T1000 (cell line): Measurements from ENCODE around the gene ELMO1.

Source experiments
- DNase-seq: peaks from one replicate; lab custom pipeline; 2025; ENCODE audit warnings: mixed read lengths; lab: John Stamatoyannopoulos, UW

ELMO1 gene

DNA sequence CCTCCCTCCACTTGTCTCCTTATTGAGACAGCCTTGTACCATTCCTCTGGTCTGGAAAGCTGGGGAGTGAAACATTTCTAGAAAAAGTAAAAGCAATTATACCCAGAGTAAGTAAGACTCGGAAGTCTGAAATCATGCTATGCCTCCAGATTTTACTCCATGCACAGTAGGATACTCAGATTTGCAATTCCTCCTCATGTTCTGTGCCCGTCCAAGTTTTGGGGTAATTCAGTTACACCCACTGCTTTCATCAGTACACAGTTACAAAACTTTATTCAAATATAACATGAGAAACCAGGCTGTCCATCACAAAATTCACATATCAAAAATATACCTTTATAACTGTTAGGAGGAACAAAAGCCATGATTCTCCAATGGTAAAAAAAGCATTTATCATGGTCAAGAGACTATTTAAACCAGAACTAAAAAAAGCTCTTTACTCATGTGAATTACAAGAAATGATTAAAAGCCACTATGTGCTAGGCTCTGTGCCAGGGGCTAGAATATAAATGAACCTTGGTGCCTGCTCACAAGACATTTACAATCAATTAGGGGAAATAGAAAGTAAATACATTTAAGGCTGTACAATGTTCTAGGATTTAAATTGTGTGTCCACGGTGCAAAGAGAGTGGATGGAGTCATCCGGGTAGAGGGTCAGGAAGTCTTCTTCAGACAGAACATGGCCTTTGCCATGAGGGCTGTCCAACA, 320.2 kb downstream of the ELMO1 start:
- DNase-seq: no peak

DNA sequence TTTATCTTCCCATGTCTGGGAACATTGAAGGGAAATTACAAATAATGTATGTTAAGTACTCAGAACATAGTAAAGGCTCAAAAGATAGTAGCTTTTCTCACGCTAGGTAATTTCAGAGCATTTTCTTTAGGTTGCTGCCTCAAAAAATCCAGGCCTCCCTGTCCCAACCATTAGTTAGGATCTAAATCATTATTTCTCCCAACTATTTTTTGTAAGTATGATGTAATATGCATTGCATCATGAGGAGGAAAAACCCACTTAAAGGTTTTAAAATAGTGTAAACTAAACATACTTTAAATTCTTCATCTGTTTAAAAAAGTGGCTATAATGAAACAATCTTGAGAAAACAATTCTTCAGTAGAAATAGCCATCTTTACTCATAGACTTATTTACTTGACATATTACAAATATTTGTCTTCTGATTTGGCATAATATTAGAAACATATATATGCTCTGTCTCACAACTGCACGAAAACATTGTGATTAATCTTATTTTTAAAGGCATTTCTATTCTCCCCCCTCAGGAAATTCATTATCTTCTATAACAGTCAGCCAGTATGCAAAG, 329.3 kb downstream of the ELMO1 start:
- DNase-seq: no peak

DNA sequence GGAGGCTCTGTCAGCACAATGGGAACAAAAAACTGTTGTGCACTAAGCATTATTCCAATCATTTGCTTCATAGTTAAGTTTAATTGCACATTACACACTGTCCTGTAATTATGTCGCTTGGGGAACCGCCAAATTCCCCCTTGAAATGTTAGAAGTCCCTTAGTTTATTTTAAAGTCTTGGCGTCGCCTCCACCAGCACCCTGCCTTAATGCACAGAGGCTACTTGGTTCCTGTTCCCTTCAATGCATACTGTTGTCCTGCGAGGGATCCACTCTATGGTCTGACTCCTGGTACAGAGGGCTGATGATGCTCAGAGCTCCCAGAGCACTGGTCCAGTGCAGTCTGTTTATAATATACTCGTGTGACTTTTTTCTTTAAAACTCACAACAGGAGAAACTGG, 330.7 kb downstream of the ELMO1 start:
- DNase-seq: no peak

DNA sequence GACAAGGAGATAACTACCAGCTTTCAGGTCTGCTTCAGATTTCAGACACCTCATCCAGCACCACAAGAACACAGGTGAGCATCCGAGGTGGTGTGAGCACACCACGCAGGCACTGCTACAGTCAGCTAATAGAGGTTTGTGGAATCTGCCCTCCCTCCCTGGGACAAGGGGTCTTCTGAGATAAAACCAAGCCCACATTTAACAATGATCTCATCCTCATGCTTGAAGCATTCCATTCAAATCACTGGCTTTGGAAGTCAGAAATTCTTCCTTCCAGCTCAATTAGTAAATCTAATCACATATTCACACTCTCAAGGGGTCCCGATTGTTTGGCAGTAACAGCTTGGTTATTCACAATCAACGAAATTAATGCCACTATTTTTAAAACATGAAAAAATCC, 331.4 kb downstream of the ELMO1 start:
- no peak for DNase-seq

DNA sequence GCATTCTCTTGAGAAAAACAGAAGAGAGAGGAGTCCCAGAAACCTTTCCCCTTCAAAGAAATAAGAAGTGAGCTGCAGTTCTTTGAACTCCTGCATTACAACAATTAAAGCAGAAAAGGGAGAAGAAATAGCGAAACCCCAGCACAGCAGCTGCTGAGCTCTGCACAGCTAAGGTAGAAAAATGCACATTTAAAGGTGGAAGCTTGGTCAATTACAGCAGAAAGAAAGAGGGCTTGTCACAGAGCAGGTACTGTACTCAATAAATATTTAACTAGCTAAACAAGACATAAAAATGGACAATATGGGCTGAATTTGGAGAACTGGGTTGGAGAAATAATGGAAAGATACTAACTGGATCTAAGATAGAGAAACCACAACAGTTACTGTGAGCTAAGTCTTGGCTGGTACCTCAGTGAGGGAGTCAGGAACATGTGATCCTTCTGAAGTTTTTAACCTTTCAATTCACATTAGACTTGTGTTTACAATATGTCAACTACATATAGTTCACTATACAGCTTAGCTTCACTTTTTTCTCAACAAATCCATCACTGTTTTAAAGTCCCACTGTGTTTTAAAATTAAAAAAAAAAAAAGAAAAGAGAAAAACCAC, 332.5 kb downstream of the ELMO1 start:
- DNase-seq: no peak

DNA sequence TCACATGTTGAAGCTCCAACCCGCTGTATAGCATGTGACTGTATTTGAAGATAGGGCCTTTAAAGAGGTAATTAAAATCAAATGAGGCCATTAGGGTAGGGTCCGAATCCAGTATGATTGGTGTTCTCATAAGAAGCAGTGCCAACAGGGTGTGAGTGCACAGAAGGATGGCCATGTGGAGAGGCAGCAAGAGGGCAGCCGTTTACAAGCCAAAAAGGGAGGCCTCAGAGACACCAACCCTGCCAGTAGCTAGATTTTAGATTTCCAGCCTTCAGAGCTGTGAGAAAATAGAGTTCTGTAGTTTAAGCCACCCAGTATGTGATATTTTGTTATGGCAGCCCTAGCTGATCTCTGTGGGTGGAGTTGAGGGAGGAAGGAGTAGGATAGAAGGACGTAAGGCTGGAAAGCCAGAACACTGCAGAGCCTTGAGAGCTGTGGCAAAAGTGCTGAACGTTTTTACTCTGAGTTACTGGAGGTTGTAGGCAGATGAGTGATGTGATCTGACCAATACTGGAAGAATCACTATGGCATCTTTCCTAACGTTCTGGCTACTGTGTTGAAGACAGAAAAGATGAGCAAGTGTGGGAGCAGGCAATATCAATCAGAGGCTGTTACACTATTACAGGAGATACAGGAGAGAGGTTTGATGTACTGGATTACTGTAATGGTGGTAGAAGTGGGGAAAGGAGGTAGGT, 334.9 kb downstream of the ELMO1 start:
- DNase-seq: no peak

DNA sequence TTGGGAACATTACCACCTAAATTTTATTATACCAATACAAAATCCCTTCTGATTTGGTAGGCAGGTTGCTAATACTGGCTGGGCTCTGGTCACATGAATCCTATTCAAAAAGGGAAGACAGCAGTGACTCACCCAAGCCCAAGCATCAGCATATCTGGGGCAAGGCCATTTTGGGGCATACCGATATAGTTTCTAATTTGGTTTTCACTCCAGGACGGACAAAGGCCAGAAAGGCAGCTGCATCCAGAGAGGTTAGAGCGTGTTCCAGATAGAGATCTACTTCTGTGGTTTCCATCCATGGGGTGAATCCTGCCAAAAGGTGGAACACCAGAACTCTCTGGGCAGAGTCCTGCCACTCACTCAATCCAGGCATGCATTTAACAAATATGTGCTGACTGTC, 335.8 kb downstream of the ELMO1 start:
- DNase-seq: no peak

DNA sequence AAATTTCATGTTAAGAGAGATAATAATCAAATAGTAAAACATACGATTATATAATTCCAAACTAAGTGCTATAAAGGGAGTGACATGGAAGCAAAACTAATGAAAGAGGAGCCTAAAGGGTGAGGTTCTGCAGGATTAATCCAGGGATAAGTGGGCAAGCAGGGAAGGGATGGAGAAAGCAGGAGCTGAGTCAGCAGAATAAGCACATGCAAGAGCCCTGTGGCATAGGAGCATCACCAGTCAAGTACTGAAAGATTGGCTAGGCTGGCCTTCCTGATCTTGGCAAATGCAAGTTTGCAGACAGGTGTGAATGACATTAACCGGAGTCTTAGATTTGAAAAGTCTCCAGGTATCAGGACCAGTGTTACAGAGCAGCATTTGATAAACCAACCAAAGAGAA, 336.4 kb downstream of the ELMO1 start:
- no peak for DNase-seq

DNA sequence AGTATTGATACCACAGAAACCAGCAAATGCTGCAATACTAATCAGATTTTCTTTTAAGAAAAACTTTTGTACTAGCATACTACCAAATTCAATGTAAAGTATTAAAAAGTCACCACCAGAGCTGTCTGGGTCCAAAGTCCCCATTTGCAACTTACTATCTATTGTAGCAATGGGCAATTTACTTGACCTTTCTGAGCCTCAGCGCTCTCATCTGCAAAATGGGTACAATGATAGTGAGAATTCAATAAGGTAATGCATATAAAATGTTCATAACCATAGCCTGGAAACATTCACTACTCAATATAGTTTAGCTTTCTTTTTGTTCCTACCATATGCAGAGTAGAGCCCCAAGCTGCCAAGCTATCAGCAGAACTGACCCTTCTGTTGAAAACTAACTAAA, 337.2 kb downstream of the ELMO1 start:
- no peak for DNase-seq

DNA sequence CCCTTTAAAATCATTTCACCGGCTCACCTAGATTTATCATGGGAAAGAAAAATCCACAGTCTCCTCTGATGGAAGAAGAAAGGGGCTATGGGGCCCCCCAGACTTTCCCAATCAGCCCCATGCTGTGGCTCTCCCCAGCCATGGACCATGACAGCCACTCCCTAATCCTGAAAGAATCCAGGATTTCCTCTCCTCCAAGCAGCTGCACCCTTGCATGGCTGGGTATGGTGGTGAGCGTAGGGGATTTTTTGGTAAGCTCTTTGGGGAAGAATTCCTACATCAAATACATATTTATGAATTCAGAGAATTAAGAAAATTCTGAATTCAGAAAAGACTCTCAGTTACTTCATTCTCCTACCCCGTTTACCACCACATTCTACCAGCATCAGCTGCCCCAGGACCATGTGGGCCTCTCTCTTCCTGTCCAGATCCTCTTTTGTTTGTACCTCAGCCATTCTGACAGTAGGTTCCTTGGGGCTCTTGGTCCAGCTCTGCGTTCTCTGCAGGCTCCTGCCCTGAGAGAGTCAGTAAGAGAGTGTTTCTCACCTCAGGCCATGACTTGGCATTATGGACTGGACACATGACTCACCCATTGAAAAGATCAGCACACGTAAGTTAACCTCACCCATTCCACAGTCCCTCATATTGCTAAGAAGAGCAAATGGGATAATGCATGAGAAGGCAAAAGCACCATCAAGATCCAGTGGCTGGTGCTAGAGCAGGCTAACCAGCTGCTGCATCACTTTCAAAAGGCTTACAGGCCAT, 337.8 kb downstream of the ELMO1 start:
- DNase-seq: no peak

DNA sequence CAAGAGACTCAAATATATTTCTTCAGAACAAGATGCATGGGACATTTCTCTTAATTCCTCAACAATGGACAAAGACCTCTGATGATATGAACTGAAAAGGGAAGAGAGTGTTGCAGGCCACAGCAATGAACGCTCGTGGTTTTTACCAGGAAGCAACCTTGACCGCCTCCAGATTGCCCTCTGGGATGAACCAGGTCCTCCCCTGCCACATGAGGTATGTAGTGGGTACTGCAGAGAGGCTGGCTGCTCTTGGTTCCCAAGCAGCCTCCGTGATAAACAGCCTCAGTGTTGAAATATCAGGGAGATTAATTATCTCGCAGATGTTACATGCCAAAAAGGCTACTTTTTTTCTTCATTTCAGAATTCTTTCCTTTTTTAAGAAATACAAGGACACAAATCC, 338.8 kb downstream of the ELMO1 start:
- no peak for DNase-seq

DNA sequence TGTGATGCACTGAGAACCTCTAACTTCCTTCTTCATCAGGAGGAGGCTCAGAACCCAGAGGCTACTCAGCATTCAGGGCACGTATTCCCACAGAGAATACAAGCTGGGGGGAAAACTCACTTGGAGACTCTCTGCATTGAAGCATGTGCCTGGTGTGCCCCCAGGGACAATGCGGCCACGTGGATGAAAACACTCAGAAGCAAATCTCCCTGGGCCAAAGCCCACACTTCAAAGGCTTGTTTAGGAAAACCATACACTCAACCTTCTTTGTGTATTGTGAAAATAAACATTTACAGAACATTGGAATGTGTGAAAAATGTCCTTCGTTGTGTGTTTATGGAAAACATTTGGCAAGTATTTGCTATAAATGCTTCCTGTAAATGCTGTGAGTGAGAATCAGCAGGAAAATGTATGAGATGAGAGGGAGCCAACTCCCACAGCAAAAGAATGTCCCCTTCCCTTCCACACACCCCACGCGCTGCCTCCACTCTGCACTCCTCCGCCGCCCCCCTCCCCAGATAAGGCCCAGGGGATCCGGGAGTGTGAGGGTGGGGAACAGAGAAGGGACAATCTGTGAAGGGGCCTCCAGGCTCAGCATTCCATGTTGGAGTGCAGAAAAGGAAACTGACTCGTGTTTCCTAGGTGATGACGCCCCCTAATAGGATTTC, 339.5 kb downstream of the ELMO1 start:
- no peak for DNase-seq

DNA sequence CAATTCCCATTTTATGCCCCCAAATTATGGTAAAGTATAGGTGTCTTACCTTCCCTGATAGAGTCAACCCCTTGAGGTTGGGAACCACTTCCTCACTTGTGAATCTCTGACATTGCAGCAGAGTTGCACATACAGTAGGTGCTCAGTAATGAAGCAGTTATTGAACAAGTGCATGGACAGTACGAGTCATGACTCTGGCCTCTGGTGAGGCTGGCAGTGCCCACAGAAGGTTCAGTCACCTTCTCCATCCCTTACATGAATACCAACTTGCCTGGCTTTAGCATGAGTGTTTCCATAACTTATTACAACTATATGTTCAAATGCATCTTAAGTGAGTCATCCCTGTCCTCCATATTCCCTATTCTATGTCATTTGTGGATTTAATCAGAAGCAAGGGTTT, 340.0 kb downstream of the ELMO1 start:
- DNase-seq: no peak

DNA sequence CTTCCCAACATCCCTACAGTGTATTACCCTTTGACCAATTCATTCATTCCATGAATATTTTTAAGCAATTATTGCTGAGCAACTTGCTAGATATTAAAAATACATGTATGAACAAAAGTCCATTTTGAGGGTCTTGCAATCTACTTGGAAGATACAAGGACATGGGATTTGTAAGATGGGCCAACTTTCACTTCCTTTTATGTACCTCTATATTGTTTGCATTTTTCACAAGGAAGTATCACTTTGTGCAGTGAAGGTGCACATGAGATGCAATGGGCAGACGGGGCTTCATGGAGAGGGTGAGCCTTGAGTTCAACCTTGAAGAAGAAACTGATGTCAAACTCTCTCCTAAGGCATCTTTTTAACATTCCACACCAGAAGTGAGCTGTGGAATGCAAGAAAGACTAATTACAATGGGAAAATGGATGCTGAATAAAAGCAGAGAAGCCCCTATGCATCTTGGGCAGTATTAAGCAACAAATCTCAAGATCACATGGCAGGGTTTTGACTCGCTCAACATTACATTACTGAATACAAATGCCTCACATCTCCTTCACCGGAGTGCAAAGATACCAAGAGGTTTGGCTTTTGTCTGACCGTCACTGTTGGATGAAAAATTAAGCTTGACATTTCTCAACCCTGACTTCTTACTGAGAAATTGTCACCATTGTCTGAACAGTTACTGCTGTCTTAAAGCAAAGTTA, 341.5 kb downstream of the ELMO1 start:
- no peak for DNase-seq

DNA sequence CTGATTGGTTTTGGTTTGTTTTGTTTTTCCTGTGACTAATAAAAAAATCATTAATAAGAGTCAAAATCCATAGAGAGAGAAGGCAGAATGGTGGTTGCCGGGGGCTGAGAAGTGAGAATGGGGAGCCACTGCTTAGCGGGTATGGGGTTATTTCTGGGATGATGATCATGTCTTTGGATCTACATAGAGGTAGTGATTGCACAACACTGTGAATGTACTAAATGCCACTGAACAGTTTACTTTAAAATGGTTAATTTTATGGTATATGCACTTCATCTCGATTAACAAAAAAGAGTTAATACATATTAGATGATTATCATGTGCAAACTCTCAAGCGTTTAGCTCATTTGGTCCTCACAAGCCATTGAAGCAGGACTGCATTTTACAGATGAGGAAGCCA, 342.9 kb downstream of the ELMO1 start:
- DNase-seq: no peak

DNA sequence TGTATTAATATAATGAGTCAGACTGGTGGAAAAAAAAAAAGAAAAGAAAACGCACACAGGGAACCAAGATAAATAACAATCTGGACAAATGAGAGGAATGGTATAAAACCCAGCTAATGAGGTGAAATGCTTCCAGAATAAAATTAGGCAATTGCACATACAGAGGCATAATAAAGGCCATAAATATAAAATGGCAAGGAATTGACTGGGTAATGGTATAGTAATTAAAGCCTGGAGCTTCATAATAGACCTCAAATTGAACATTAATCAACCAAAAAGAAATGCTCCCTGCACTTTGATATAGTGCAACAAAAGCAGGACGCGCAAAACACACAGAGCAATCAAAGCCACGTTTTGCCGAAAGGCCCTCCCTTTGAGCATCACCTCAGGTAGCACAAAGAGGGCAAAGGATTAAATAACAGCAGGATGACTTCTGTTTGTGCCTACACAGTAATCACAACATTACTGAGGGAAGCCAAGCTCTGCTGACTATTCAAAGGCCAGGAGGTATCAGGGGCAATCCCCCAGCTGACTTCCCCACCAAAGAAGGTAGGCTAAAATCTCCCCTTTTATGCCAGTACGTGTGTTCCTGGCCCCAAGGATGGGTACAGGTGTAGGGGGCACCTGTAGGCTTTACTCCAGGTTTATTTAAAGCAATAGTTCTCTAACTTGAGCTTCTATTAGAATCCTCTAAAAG, 343.7 kb downstream of the ELMO1 start:
- no peak for DNase-seq

DNA sequence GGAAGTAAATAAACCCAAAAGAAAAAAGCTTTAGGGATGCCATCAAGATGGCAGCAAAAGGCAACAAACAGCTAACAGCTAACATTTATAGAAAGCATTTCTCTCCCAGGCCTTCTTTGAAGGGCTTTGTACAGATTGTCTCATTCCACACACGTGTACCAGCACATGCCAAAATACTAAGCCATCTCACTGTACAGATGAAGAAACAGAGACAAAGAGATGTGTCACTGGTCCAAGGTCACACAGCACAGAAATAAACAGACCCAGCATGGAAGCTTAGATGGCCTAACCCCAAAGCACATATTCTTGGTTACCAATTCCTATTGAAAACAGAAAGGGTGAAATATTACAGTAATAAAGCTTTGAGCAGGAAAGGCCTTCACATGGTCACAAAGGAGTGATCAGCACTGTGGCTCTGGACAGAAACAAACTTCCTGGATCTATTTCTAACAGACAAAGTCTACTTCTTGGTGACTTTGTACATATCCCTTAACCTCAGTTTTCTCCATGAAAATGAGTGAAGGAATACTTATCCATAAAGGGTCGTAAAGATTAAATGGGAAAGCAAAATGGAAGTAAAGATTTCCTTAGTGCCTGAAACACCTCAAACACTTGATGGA, 346.0 kb downstream of the ELMO1 start:
- no peak for DNase-seq

DNA sequence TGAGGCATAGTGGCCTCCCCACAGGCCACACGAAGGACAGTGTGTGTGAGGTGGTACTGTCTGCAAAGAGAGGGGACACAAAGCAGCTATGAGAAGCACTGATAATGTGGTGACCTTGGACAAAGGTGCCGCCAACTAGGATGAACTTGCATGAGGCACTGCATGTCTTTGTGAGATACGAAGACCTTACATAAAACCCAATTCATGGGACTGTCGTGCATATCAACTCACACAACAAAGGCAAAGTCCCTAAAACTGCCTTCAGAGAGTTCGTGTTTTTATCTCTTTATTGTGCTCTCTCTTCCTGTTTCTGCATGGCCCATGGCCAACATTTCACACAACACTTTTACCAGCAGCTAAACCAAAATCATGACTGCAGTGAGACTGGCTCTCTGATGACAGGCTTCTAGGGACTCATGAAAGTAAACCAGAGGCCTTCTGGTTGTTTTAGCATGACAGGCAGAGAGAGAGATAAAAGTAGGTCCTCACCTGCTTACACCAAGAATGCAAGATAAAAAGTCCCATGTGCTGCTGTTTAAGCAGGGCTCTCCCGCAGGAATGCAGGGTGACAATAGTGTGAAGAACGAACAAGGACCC, 347.8 kb downstream of the ELMO1 start:
- no peak for DNase-seq

DNA sequence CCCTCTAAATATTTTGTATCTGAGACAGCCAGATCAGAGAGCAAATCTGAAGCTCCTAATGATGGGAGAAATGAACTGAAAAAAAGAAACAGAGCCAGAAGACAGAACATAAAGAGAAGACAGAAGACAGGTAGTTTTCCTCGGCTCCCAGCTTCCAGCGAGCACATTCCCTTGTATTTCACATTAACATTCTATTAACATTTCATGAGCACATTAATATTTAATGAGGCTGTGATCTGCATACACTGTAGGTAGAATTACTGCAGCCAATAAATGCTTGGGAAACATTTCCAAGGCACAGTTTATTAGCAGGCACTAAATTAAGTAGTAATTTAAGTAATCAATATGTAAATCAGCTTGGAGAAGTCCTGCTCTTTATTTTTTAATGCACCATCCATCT, 349.9 kb downstream of the ELMO1 start:
- DNase-seq: no peak

DNA sequence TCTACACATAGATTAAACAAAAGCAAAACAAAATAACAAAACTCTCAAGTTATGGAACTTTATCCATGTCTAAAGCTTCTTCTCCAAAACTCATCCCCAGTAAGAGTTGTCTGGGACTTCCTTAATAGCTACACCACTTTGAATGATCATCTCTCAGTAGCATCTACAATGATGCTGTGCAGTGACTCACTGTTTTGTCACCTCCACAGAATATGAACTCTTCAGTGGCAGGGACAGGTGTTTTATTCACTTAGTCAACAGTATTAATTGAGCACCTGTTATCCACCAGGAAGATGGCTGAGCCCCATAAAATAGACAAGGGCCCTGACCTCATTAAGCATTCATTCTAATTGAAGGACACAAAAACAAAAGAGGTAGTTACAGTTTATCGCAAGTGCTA, 350.7 kb downstream of the ELMO1 start:
- DNase-seq: no peak
